Mammary epithelial cell (primary cell): ENCODE data around the gene KCNT1.

ENCODE experiments used
- CTCF ChIP-seq, 2 donors: IDR thresholded peaks in 1 of 2; conservative IDR thresholded peaks in 1 of 2; 2 replicates each; pipeline ENCODE4 v1.5.1; 2011 to 2012; ENCODE audit warnings: inconsistent platforms in 2 of 2, low read length in 2 of 2, mild to moderate bottlenecking in 2 of 2, control low read depth in 1 of 2, low read depth in 1 of 2; ENCODE audit not compliant: insufficient read depth in 1 of 2; ENCODE audit errors: extremely low read depth in 1 of 2
- EZH2 ChIP-seq: IDR thresholded peaks from 2 replicates; pipeline ENCODE4 v1.6.1; 2012; ENCODE audit warnings: low read length, inconsistent platforms, borderline replicate concordance

- TF ChIP-seq CTCF (conservative IDR thresholded peaks at IDR 0.05 in 1 of 2, IDR thresholded peaks at IDR 0.05 in 1 of 2; ENCODE audit: extremely low read depth in 1 of 2, insufficient read depth in 1 of 2, low read depth in 1 of 2, low read length in 2 of 2) (no peak), EZH2 (no peak)
Observed at GRCh38 chr9:135719472-135719871, 17.5 kb downstream of the KCNT1 start.
